OCI-LY3 (cell line): ENCODE data around the gene TIMMDC1.

Source experiments
- CTCF ChIP-seq: fragments of 200-600, 300-600 bp; sonication (generic); IDR thresholded peaks from 2 replicates; pipeline ENCODE4 v1.5.1; 2014; ENCODE audit warnings: antibody characterized with exemption, low read length, low read depth
- EZH2phosphoT487 ChIP-seq: fragments of 200-600 bp; shearing (Covaris generic); IDR thresholded peaks from 2 replicates; pipeline ENCODE4 v1.6.1; 2018; ENCODE audit warnings: antibody characterized with exemption, mixed run types, low read depth

- TF ChIP-seq CTCF: no peak
- no peak for TF ChIP-seq EZH2phosphoT487
These were observed 57.6 kb downstream of the TIMMDC1 start for GRCh38 chr3:119555929-119556328.
